IPS DF 6.9 (cell line): Measurements from ENCODE around the gene EWSR1.

Experiments
- DNase-seq: peaks from one replicate; pipeline ENCODE4 v3.0.0-alpha.2; 2013; ENCODE audit warnings: low read depth, low spot score
- H3K27ac ChIP-seq: one replicate; pipeline ENCODE4 v1.5.1; 2013; ENCODE audit warnings: low read length, control low read depth
- H3K27me3 ChIP-seq: 2 replicates; pipeline ENCODE4 v1.6.1; 2013; ENCODE audit warnings: mild to moderate bottlenecking, low read length; ENCODE audit not compliant: control insufficient read depth, insufficient read depth
- H3K36me3 ChIP-seq: 2 replicates; pipeline ENCODE4 v1.6.1; 2013; ENCODE audit warnings: low read length; ENCODE audit not compliant: control insufficient read depth, insufficient read depth
- H3K4me1 ChIP-seq: 2 replicates; pipeline ENCODE4 v1.6.1; 2013; ENCODE audit warnings: low read length; ENCODE audit not compliant: control insufficient read depth, insufficient read depth
- H3K4me3 ChIP-seq: 2 replicates; pipeline ENCODE4 v1.5.1; 2013; ENCODE audit warnings: mild to moderate bottlenecking, low read length
- H3K9me3 ChIP-seq: 2 replicates; pipeline ENCODE4 v1.6.1; 2013; ENCODE audit warnings: low read length, inconsistent platforms; ENCODE audit not compliant: control insufficient read depth, insufficient read depth
- WGBS: extraction: QIAGEN DNeasy Blood & Tissue Kit; methylation state at CpG from one replicate; pipeline ENCODE4 v1.1.7; 2013; ENCODE audit warnings: mixed read lengths, missing lambda C conversion rate; ENCODE audit not compliant: insufficient read length, insufficient coverage; 5-methylcytosine and 5-hydroxymethylcytosine counted together

The EWSR1 gene

DNA sequence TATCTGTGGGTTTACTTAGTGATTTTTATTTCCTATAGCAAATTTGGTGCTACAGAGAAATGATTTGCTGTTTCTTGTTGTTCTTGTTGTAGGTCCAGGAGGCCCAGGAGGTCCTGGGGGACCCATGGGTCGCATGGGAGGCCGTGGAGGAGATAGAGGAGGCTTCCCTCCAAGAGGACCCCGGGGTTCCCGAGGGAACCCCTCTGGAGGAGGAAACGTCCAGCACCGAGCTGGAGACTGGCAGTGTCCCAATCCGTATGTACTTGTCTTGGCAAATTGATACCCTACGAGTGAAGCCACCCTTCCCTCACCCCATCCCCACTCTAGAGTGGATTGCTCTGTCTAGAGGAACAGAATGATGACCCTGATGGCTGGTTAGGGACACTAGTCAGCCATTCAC lies 30.6 kb downstream of the EWSR1 start:
- Histone ChIP-seq H3K4me1 (no peaks in the 10 kb centered on the region), H3K27ac (no peak overlapping the region), H3K9me3 (no peaks in the 10 kb centered on the region; the same call in 1 of the 2 replicates), H3K4me3 (no peak overlapping the region), H3K27me3 (no peaks in the 10 kb centered on the region), H3K36me3 (peaks cover 39% of the 10 kb centered on the region; the same call in 1 of the 2 replicates)
- no peak for DNase-seq
- no CpG with 5 or more reads among the region's 8 CpGs for WGBS

DNA sequence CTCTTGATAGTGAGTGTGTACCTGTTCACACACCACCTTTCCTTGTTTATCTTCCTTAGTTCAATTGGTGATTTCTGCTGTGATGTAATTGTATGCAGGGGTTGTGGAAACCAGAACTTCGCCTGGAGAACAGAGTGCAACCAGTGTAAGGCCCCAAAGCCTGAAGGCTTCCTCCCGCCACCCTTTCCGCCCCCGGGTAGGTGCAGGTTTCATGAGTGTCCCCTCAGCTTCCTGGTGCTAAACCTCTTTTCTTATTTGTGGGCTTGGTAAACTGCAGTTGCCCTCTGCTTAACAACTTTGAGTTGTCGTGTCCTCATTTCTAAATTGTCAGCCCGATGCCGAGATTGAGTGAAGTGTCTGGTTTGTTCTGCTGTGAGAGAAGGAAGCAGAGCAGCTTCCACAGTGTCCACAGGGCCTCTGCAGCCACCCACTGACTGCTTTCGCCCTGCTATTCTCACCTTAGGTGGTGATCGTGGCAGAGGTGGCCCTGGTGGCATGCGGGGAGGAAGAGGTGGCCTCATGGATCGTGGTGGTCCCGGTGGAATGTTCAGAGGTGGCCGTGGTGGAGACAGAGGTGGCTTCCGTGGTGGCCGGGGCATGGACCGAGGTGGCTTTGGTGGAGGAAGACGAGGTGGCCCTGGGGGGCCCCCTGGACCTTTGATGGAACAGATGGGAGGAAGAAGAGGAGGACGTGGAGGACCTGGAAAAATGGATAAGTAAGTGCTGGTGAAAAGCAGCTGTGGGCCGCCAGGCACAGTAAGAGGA lies 31.2 kb downstream of the EWSR1 start:
- Histone ChIP-seq H3K36me3 (peaks cover 38% of the 10 kb centered on the region; the same call in 1 of the 2 replicates), H3K4me3 (no peak overlapping the region), H3K27me3 (no peaks in the 10 kb centered on the region), H3K4me1 (no peaks in the 10 kb centered on the region), H3K9me3 (no peaks in the 10 kb centered on the region; the same call in 1 of the 2 replicates), H3K27ac (no peak overlapping the region)
- WGBS = no CpG with 5 or more reads among the region's 19 CpGs
- no peak for DNase-seq

DNA sequence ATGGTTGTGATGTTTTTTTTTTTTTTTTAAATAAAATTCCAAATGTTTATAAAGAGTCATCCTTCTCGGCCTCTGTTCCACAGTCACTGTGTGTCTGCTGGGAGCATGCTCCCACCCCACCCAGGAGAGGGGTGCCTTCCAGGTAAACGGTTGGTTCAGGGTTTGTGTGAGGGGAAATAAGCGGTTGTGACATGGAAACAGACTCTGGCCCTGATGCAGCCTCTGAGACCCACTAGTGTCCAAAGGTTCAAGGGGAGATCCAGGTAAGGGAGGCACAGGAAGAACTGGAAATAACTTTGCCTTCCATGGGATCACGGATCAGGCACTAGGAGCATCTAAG lies 32.4 kb downstream of the EWSR1 start:
- no peak overlapping the region for H3K27ac ChIP-seq
- no CpG with 5 or more reads among the region's 4 CpGs for WGBS

DNA sequence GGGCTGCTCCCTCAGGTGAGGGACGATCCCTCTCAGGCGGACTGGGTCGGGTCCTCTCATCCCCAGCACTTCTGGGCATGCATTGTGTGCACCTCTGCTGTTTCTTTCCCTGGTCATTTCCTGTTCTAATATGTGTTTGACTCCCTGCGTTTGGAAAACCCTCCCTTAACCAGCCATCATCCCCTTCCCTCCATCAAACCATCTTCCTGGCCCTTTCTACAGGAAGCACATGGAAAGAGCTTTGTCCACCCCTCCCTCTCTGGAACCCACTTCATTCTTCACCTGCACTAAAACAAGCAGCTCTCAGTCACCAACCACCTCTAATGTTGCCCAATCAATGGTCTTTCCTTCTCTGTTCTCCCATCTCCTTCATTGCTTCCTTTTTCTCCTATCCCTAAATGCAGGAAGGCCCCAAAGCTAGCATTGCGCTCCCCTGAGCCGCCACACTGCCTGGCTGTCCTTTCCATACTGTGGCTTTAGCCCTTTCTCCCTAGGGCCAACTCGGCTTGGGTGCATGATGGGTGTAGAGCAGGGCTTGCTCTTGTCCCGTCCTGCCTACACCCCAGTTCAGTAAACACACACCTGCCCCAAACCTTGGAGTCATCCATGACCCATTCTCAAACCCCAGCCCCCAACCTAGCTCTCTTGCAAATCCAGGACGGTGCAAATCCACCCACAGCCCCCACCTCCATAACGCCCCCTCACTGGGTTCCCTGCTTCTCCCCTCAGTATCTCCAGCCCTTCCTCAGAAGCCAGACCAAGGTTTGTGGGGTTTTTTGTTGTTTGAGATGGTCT lies 32.9 kb downstream of the EWSR1 start:
- peaks cover 33% of the 10 kb centered on the region; the same call in 1 of the 2 replicates for H3K36me3 ChIP-seq
- no peak overlapping the region for H3K27ac ChIP-seq
- H3K4me1 ChIP-seq = no peaks in the 10 kb centered on the region
- H3K4me3 ChIP-seq = no peak overlapping the region
- no CpG with 5 or more reads among the region's 10 CpGs for WGBS
- no peaks in the 10 kb centered on the region; the same call in 1 of the 2 replicates for H3K9me3 ChIP-seq
- H3K27me3 ChIP-seq = no peaks in the 10 kb centered on the region
- DNase-seq = no peak

More for the DNA sequence above, 32.4 kb downstream of the EWSR1 start:
- no peaks in the 10 kb centered on the region for H3K27me3 ChIP-seq
- no peaks in the 10 kb centered on the region; the same call in 1 of the 2 replicates for H3K9me3 ChIP-seq
- DNase-seq = no peak
- H3K36me3 ChIP-seq = peaks cover 38% of the 10 kb centered on the region; the same call in 1 of the 2 replicates
- no peak overlapping the region for H3K4me3 ChIP-seq
- no peaks in the 10 kb centered on the region for H3K4me1 ChIP-seq

DNA sequence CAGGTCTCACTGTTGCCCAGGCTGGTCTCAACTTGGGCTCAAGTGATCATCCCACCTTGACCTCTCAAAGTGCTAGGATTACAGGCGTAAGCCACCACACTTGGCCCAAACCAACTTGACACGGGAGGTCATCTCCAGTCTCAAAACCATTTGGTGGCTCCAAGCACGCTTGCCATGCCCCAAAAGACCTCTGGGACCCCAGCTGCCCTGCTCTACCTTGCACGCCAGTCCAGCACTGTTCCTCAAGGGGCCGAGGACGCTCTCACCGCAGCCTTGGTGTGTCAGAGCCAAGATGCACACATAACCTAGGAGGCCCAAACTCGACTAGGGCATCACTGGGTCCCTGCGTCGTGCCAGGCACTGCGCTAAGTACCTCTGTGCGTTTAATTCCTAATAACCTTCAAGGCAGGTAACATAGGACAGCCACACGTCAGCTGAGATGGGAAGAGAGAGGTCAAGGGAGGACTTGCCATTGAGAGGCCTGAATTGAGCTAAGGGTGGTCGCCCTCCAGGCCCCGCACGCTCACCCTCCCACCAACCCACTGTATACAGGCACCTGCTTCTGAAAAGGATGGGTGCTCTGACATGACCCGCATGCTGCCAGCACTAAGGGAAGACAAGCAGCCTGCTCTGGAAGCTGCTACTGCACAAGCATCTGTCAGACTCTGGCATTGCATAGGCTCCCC lies 33.8 kb downstream of the EWSR1 start:
- Histone ChIP-seq H3K27me3 (no peaks in the 10 kb centered on the region), H3K27ac (no peak overlapping the region), H3K9me3 (no peaks in the 10 kb centered on the region; the same call in 1 of the 2 replicates), H3K4me1 (no peaks in the 10 kb centered on the region), H3K4me3 (no peak overlapping the region), H3K36me3 (peaks cover 26% of the 10 kb centered on the region; the same call in 1 of the 2 replicates)
- no peak for DNase-seq
- WGBS = no CpG with 5 or more reads among the region's 17 CpGs

DNA sequence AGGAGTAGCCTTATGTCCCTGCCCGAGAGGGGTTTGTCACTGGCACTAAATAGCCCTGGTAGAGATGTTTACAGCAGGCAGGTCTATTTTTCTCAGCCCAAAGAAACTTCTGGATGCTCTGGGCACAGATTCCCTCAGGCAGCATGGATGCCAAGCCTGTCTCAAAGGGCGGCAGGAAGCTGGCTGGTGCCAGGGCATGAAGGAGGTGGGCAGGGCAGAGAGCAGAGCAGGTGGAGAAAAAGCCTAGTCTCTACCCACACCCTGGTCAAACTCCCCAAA lies 34.3 kb downstream of the EWSR1 start:
- DNase-seq = no peak
- H3K4me1 ChIP-seq = no peaks in the 10 kb centered on the region; the same call in 1 of the 2 replicates
- H3K27ac ChIP-seq = no peak overlapping the region
- no peaks in the 10 kb centered on the region for H3K27me3 ChIP-seq
- WGBS = no CpG with 5 or more reads among the region's 2 CpGs
- no peak overlapping the region for H3K4me3 ChIP-seq
- H3K36me3 ChIP-seq = peaks cover 21% of the 10 kb centered on the region; the same call in 1 of the 2 replicates
- no peaks in the 10 kb centered on the region; the same call in 1 of the 2 replicates for H3K9me3 ChIP-seq

DNA sequence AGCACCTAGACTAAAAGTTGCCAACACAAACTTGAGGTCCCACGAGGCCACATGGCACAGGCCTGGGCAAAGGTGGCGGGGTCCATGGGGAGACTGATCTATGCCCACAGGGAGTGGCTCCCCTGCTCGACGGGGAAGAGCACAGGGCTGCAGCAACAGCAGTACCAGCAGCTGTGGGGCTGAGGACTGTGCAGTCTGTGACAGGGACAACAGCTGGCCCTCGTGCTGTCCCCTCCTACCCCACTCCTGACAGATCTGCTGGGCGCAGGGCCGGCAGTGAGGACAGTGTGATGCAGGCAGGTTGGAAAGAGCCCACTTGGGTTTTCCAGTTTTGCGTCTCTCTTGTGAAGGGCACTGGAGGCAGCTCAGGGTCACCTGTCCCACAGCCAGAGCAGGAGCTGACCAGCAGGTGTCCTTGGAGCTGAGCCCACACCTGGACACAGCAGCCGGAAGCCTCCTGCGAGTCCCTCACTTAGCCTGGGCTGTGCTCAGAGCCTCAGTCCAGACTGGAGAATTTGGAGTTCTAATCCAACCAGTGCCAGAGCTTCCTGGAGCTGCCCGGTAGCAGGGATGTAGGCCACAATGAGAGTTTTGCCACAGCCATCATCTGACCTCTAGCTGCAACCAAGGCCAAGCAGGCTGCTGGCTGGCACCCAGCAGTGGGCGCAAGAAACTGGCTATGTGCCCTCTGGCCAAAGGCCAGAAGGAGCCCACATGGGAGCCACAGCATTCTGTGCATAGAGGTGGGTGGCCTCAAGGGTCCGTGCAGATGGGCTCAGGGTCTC lies 34.8 kb downstream of the EWSR1 start:
- DNase-seq = no peak
- Histone ChIP-seq H3K4me3 (no peak overlapping the region), H3K36me3 (peaks cover 15% of the 10 kb centered on the region; the same call in 1 of the 2 replicates), H3K27me3 (no peaks in the 10 kb centered on the region), H3K27ac (no peak overlapping the region), H3K9me3 (no peaks in the 10 kb centered on the region; the same call in 1 of the 2 replicates), H3K4me1 (no peaks in the 10 kb centered on the region; the same call in 1 of the 2 replicates)
- no CpG with 5 or more reads among the region's 13 CpGs for WGBS

DNA sequence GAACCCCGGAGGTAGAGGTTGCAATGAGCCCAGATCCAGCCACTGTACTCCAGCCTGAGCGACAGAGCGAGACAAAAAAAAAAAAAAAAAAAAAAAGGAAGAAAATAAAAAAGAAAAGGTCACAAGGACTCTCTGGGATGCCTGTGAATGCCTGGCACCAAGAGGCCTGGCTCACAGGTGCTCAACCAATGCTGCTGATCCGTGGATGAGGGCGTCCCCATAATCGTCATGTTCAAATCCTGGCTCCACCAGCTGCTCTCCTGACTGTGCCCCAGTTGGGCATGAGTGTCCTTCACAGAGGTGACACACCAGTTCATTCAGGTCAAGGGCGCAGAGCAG lies 37.7 kb downstream of the EWSR1 start:
- Histone ChIP-seq H3K4me1 (peaks cover 2% of the 10 kb centered on the region; the same call in 1 of the 2 replicates), H3K27ac (no peak overlapping the region), H3K27me3 (no peaks in the 10 kb centered on the region), H3K9me3 (no peaks in the 10 kb centered on the region), H3K4me3 (peak overlapping the region; percentile 63; the same call in 1 of the 2 replicates), H3K36me3 (no peaks in the 10 kb centered on the region)
- no peak for DNase-seq
- no CpG with 5 or more reads among the region's 7 CpGs for WGBS

DNA sequence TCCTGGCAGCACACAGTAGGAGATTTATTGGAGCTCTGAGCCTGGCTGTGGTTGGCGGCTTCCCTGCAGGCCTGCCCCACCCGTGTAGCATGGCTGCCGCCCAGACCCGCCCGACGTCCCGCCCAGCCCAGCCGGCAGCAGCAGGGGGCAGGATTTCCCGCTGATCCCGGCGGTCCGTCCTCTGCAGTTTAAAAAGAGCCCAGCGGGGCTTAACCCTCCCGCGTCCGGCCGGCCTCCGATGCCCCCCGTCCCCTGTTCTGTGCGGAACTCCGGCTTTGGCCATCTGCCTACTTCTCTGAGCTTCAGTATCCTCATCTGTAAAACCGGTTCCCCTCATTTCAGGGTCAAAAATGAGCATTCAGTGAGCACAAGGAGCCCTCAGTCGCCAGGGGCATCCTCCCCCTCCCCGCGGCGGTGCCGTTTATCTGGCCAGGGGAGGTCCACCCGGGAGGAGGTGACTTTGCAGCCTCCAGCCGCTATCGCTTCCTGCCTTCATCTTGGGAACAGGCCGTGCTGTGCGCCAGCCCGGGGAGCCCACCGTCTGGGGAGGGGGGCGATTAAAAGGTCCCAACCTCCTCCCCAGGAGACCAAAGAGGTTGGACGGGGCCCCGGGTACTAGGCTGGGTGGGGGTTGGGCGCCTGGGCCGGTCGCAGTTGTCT lies 38.2 kb downstream of the EWSR1 start, which contains the start of gene GAS2L1:
GAS2L1 (plus strand) TSS at position 476 of the 660 bp plus-strand sequence. CDS start 1,456 bp downstream, outside the sequence.
- no peak within 1 kb of the TSS for H3K27ac ChIP-seq

More for the DNA sequence above, 38.2 kb downstream of the EWSR1 start, which contains the start of gene GAS2L1:
- DNase-seq = no peak
- Histone ChIP-seq H3K4me1 (peaks cover 2% of the 10 kb centered on the region; the same call in 1 of the 2 replicates), H3K4me3 (peak within 1 kb of the TSS; percentile 63), H3K27me3 (no peaks in the 10 kb centered on the region), H3K9me3 (no peaks in the 10 kb centered on the region), H3K36me3 (no peaks in the 10 kb centered on the region)
- WGBS = no CpG with 5 or more reads among the region's 40 CpGs
